Cardiac septum (tissue), 1 donor: ENCODE results near the gene RASA4B. TPM values are rescaled to one million over a fixed set of nuclear protein-coding genes. Genes with fewer than 3 reads are reported as not detected.
A peak's percentile ranks its signal among the peaks of the same experiment; 100 is the strongest.
"Not testable (repeated sequence)": the region's sequence is repeated elsewhere in the genome, so short reads cannot be mapped to it uniquely, and the experiment has no call there.

ENCODE experiments used
- DNase-seq: peaks from one replicate; pipeline ENCODE4 v3.0.0-alpha.2; 2020; ENCODE audit warnings: low spot score
- intact Hi-C: fragments of 100-400 bp; cut with DNase I; formaldehyde crosslinking; loops from one replicate; pipeline ENCODE4 v1.14.0; 2022
- total RNA-seq: library from RNA; stranded (reverse); fragmentation: NEBNext Ultra II Directional; extraction: Animal tissue kit (Norgen Biotek cat#: 25700); gene quantifications from one replicate; pipeline ENCODE4 v1.2.1, GENCODE V29; 2021
- donor health status: DM: no; HTN: no; CAD: no.

RASA4B gene
- total RNA-seq, 1 donor from 2014 or later, result 6.3 TPM

DNA sequence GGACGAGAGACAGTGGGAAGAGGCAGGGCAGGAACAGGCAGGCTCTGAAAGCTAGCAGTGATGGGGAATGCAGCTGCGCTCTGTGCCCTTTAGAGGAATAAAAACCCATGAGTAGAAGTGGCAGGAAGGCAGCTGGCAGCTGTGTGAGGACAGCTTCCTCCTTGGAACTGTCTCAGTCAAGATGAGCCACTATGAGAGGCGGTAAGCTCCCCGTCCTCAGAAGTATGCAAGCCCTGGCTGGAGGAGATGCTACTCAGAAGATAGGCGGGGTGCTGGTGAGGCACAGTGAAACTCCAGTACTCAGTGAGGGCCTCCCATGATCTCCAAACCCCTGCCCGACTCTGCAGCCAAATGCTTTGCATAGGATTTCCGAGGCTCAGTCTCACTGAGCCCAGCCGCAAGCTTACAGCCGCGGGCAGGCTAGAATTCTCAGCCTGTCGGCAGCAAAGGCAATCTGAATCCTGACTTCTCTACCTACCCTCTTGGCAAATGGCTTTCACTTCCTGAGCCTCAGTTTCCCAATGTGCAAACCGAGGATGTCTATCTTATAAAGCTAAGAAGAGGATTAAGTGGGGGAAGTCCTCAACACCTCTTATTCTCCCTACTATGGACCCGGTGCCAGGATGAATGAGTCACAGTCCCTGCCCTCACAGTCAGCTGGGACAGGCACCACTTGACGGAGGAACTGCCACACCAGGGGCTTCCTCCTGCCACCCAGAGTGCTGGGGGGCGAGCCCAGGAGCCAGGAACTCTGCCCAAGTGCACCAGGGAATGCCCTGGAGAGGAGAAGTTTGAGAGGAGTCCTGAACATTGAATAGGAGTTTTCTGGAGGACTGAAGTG, 2.5 kb downstream of the RASA4B start:
- intact Hi-C loops, DNase-seq: not testable (repeated sequence)

DNA sequence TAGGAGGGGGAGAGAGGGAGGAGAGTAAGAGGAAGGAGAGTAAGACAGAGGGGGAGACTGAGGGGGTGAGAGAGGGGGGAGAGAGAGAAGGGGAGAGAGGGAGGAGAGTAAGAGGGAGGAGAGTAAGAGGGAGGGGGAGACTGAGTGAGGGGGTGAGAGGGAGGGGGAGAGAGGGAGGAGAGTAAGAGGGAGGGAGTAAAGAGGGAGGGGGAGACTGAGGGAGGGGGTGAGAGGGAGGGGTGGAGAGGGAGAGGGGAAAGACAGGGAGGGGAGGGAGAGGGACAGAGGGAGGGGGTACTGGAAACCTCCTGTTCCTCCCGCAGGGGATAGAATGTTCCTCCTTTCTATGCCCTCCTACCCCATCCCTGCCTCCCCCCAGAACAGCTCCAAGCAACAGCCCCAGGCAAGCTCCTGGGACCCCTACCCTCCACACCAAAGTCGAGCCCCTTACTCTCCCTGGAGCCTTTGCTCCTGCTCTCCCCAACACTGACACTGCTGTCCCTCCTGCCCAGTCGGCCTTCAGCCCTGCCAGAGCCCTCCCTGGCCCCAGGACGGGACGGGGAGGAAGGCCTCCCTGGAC, 4.8 kb downstream of the RASA4B start:
- intact Hi-C loops, result not testable (repeated sequence)
- DNase-seq, result peak; percentile 74

- intact Hi-C loops, DNase-seq: not testable (repeated sequence)
Measured at GRCh38 chr7:102511860-102512522, 5.6 kb downstream of the RASA4B start.

DNA sequence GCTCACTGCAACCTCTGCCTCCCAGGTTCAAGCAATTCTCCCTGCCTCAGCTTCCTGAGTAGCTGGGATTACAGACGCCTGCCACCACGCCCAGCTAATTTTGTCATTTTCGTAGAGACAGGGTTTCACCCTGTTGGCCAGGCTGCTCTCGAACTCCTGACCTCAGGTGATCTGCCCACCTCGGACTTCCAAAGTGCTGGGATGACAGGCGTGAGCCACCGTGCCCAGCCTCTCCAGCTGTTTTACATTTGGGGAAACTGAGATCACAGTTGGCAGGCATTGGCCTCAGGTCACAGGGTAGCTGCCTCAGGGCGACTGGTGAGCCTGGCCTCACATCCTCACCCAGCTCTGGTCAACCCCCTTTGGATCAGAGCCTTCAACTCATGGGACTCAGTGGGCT, 7.0 kb downstream of the RASA4B start:
- DNase-seq, intact Hi-C loops: not testable (repeated sequence)

DNA sequence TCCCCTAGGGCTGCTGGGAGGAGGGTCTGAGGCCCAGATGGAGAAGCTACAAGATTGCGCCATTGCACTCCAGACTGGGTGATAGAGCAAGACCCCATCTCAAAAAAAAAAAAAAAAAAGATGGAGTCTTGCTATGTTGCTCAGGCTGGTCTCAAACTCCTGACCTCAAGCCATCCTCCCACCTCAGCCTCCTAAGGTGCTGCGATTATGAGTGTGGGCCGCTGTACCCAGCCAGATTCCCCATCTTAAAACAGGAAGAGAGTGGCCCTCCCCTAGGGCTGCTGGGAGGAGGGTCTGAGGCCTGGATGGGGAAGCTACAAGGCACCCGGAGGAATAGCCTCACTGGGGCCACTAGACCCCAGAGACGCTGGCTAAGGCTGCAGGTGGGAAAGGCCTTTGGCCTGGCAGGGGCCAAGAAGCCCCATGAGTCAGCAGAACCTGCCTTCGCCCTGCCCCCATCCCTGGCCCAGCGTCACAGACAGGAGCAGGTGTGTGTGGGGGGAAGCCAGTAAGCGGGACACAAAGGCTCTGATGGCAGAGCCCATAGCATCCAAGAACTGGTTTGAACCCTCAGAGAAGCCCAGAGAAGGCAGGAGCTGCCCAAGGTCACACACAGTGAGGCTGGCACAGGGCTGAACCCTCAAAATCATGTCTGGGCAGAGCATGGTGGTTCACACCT, 10.0 kb downstream of the RASA4B start:
- DNase-seq, intact Hi-C loops: not testable (repeated sequence)

- intact Hi-C loops, result not testable (repeated sequence)
- peak; percentile 68 for DNase-seq
Measured at GRCh38 chr7:102505298-102506185, 12.0 kb downstream of the RASA4B start.

- intact Hi-C loops, DNase-seq: not testable (repeated sequence)
Measured at GRCh38 chr7:102503141-102503540, 14.4 kb downstream of the RASA4B start.

DNA sequence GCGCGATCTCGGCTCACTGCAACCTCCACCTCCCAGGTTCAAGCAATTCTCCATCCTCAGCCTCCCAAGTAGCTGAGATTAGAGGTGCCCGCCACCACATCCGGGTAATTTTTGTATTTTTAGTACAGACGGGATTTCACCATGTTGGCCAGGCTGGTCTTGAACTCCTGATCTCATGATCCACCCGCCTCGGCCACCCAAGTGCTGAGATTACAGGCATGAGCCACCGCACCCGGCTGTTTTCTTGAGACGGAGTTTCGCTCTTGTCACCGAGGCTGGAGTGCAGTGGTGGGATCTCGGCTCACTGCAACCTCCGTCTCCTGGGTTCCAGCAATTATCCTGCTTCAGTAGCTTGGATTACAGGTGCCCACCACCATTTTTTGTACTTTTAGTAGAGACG, 19.3 kb downstream of the RASA4B start:
- intact Hi-C loops, DNase-seq: not testable (repeated sequence)

GRCh38 chr7:102497308-102497707, 20.3 kb downstream of the RASA4B start:
- intact Hi-C loops, result not testable (repeated sequence)

DNA sequence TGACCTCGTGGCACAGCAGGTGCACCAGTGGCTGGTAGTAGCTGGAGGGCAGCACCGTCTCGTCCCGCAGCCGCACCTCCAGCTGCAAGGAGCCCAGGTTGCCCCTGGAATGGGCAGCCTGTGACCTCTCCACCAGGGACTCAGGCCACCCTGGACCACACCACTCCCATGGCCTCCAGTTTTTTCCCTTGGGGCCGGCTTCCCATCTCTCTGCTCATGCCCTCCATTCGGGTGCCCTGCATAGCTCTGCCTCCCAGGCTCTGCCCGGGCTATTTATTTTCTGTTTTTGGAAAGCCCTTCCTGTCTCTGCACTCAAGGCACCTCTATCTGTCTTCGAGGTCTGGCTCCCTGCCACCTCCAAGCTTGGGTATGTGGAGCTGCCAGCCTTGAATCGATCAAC, 20.7 kb downstream of the RASA4B start:
- intact Hi-C loops, result not testable (repeated sequence)
- DNase-seq, result peak; percentile 70

More at GRCh38 chr7:102497308-102497707, 20.3 kb downstream of the RASA4B start:
- DNase-seq, result peak; percentile 75

DNA sequence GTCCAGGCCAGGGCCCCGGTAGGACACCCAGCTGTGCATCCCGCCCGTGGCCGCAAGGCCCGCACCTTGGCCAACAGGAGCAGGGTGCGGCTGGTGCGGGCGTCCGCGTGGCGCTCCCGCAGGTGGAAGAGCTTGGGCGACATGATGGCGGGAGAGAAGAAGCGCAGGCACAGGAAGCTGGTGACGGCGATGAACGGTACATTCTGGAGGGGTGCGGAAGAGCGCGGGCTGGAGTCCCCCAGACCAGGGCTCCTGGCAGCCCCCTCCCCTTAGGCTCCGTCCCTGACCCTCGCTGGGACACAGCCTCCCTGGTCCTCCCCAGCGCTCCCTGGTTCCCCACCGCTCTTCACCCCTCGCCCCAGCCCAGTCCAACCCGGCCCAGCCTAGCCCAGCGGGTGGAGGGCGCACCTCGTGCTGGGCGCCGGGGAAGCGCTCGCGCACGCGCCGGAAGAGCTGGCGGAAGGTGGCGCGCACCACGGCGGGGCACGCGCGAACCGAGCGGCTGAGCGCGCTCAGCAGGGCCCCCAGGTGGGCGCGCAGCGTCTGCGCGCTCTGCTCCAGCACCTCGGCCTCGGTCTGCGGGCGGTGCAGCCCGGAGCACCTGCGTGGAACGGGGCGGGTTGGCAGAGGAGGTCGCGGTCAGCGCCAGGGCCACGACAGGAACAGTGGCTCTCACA, 23.0 kb downstream of the RASA4B start:
- intact Hi-C loops, DNase-seq: not testable (repeated sequence)

GRCh38 chr7:102494026-102494425, 23.6 kb downstream of the RASA4B start:
- DNase-seq, intact Hi-C loops: not testable (repeated sequence)

DNA sequence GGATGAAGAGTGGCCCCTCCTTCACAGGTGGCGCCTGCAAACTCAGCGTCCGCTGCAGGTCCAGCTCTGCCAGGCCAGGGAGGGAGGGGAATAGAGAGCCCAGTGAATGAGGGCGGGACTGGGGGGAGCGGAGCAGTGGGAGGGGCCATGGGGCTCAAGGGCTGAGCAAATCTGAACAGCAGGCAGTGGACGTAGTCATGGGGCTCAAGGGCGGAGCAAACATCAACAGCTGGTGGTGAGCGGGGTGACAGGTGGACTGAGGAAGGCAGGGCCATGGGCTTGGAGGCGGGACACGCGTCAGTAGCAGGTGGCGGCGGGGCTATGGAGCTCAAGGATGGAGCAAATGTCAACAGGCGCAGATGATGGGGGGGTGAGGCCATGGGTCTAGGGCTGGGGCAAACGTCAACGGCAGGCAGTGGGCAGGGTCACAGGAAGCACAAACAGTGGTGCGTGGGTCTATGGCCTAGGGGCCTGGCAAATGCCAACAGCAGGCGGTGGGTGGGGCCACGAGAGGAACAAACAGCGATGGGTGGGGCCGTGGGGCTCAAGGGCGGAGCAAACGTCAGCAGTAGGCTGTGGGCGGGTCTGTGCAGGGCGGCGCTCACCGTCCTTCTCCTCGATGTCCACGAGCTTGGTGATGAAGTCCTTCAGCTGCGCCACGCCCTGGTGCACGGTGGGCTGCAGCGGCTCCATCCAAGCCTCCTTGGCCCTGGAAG, 24.2 kb downstream of the RASA4B start:
- DNase-seq, intact Hi-C loops: not testable (repeated sequence)

DNA sequence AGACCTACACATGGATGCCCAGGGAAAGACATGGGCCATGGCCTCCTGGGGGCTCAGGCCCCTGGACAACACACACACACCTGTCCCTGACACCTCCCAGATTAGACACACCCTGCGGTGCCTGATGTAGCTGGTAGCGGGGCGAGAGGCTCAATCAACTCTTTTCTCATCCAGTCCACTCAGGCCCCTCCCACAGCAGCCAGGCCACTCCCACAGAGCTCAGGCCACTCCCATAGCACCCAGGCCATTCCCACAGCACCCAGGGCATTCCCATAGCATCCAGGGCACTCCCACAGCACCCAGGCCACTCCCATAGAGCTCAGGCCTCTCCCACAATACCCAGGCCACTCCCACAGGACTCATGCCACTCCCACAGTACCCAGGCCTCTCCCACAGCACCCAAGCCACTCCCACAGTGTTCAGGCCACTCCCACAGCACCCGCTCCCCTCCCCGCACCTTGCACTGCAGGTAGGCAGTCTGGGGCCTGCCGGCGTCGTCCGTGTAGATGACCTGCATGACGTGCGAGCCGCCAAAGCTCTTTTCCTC, 27.0 kb downstream of the RASA4B start:
- DNase-seq, result peak; percentile 71
- intact Hi-C loops, result not testable (repeated sequence)

GRCh38 chr7:102484317-102484716, 33.3 kb downstream of the RASA4B start:
- intact Hi-C loops, DNase-seq: not testable (repeated sequence)

DNA sequence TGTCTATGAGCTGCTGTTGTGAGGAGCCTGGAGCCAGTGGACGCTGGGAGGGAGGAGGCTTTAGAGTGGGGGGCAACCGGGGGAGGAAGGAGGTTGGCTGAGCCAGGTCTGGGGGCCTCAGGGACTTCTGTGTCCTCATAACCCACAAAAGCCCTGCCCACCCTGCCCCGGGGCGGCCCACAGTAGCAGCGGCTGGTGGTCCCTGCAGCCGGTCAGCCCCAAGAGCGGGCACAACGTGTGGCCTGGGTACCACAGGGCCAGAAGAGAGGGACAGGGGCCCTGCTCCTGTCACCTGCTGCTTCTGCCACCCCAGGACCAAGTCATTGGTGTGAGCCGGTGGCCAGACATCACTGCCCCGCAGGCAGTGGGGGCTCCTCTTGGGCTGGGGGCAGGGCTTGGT, 35.6 kb downstream of the RASA4B start:
- intact Hi-C loops, DNase-seq: not testable (repeated sequence)

DNA sequence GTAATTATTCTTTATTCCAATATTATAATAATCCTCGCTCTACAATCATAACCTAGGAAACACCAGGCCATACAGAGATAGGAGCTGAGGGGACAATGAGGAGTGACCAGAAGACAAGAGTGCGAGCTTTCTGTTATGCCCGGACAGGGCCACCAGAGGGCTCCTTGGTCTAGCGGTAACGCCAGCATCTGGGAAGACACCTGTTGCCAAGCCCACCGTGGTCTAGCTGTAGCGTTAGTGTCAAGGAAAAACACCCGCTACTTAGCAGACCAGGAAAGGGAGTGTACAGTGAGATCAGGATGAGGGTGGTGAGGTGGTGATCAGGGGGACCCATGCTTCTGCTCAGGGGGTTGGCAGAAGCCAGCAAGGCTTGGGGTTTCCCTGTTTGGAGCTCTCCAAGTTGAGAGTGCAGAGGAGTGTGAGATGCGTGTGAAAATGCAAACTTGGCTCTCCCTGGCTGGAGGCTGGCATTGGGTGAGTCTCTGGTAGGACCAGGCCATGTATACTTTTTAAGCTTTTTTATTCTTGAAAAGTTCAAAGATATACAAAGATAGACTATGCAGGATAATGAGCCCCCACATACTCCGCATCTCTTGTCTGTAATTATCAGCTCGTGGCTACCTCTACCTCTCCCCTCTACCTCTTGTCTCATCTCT, 37.5 kb downstream of the RASA4B start:
- intact Hi-C loops, result not testable (repeated sequence)
- DNase-seq, result peak; percentile 71
